Pancreas (tissue), 10 donors: ENCODE measurements around the gene PLCE1. TPM values are rescaled to one million over a fixed set of nuclear protein-coding genes. Genes with fewer than 3 reads are reported as not detected.
"Not testable (repeated sequence)": the region's sequence is repeated elsewhere in the genome, so short reads cannot be mapped to it uniquely, and the experiment has no call there.

Experiments
- ATAC-seq, 4 donors: fragments of 200-7000 bp; cut with Tn5 transposase; one replicate each; pipeline versions ENCODE4 v1.8.0 to v1.9.1; 2020; ENCODE audit warnings: mild to moderate bottlenecking in 4 of 4, moderate library complexity in 4 of 4
- DNase-seq, 6 donors: peaks; one replicate each; pipeline ENCODE4 v3.0.0-alpha.2; 2020
- FAIRE-seq: peaks from 2 replicates; lab custom pipeline; 2012; peaks lifted over from hg19 to GRCh38; lab: Jason Lieb, UNC
- H3K27ac ChIP-seq, 4 donors: fragments of 200-600 bp; sonication (generic); 1 replicate in 3 of 4; 2 replicates in 1 of 4; pipeline versions ENCODE4 v1.5.0 to v1.8.0; 2020
- H3K27me3 ChIP-seq, 4 donors: fragments of 200-600 bp; one replicate each; pipeline ENCODE4 v1.8.0; 2021
- H3K36me3 ChIP-seq, 3 donors: fragments of 200-600 bp; sonication (generic) in 1 of 3; one replicate each; pipeline versions ENCODE4 v1.5.0 to v1.8.0; 2020 to 2021
- H3K4me1 ChIP-seq, 3 donors: fragments of 200-600 bp; one replicate each; pipeline ENCODE4 v1.8.0; 2021
- H3K4me3 ChIP-seq, 4 donors: fragments of 200-600 bp; sonication (generic) in 2 of 4; one replicate each; pipeline versions ENCODE4 v1.5.0 to v1.8.0; 2020 to 2021
- H3K9me3 ChIP-seq, 4 donors: fragments of 200-600 bp; one replicate each; pipeline ENCODE4 v1.8.0; 2021
- WGBS, 2 donors: extraction: QIAGEN DNeasy Blood & Tissue Kit; methylation state at CpG; one replicate each; pipeline ENCODE4 v1.1.7; 2013; 5-methylcytosine and 5-hydroxymethylcytosine counted together
- intact Hi-C, 3 donors: fragments of 100-400 bp; cut with DNase I; formaldehyde crosslinking; loops; one replicate each; pipeline versions ENCODE4 v1.11.1 to v1.14.2; 2022
- polyA plus RNA-seq, 2 donors: library from polyadenylated mRNA; stranded (reverse); fragments of 200-250 nt; gene quantifications; one replicate each; pipeline ENCODE4 v1.2.3, GENCODE V29; 2013
- total RNA-seq, 6 donors: library from RNA; stranded (reverse); fragmentation: NEBNext Ultra II Directional in 4 of 6; extraction: Animal tissue kit (Norgen Biotek cat#: 25700) in 4 of 6; gene quantifications; one replicate each; pipeline versions ENCODE4 v1.2.1 to v1.2.4, GENCODE V29; 2021 to 2023
- TF ChIP-seq, protein P1 (sequence below), 4 donors: fragments of 200-600 bp; sonication (generic) in 3 of 4; IDR thresholded peaks; one replicate each; pipeline versions ENCODE4 v1.5.0 to v1.8.0; 2021; ENCODE audit warnings: antibody characterized with exemption in 4 of 4
- donor health status: healthy with polysubstance abuse.
- donor health status: DM: no; HTN: no; CAD: no; lungs with moderate emphysema.
- donor health status: DM: no; HTN: no; CAD: no.
- donor health status: control.
- donor health status: control.
- donor health status: Bipolar disorder and iron deficiency.
- donor health status: DM: yes; HTN: yes; CAD: no.
- donor health status: DM: no; HTN: no; CAD: no.
- donor health status: DM: no; HTN: no; CAD: no.
- donor health status: DM: yes; HTN: yes; CAD: no.

The PLCE1 gene
- total and polyA plus RNA-seq, 8 donors, result 1.8 to 7.2 (median 4.4) TPM

DNA sequence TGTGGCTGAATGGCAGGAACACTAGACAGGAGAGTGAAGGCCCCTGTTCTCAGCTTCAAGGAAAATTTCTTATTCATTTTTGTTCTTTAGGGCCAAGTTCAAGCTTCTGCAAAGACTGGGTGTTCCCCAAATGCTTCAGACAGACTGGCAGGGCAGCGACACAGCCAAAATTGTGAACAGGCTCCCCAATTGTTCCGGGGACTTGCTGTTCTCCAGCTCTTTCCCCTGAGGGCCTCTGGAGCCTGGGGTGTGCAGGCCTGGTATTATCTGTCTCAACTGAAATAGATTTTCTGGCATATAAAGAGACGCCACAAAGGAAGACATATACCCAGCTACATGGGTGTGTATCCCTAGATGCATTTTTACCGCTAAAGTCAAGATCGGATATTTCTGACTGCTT lies 30.3 kb upstream of the PLCE1 start:
- TF ChIP-seq, protein P1, sequence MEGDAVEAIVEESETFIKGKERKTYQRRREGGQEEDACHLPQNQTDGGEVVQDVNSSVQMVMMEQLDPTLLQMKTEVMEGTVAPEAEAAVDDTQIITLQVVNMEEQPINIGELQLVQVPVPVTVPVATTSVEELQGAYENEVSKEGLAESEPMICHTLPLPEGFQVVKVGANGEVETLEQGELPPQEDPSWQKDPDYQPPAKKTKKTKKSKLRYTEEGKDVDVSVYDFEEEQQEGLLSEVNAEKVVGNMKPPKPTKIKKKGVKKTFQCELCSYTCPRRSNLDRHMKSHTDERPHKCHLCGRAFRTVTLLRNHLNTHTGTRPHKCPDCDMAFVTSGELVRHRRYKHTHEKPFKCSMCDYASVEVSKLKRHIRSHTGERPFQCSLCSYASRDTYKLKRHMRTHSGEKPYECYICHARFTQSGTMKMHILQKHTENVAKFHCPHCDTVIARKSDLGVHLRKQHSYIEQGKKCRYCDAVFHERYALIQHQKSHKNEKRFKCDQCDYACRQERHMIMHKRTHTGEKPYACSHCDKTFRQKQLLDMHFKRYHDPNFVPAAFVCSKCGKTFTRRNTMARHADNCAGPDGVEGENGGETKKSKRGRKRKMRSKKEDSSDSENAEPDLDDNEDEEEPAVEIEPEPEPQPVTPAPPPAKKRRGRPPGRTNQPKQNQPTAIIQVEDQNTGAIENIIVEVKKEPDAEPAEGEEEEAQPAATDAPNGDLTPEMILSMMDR (IDR thresholded peaks at IDR 0.05), result no peak
- intact Hi-C loops, result no loop called here
- no peak overlapping the region for H3K27ac ChIP-seq
- no peaks in the 10 kb centered on the region for H3K4me1 ChIP-seq
- H3K27me3 ChIP-seq, result no peaks in the 10 kb centered on the region
- FAIRE-seq (no peak), ATAC-seq (no peak), DNase-seq (no peak)
- no peak overlapping the region for H3K4me3 ChIP-seq
- H3K9me3 ChIP-seq, result no peaks in the 10 kb centered on the region
- H3K36me3 ChIP-seq, result no peaks in the 10 kb centered on the region
- WGBS, 2 donors, result 95 to 96% methylated on average over 5 of the region's 5 CpGs

DNA sequence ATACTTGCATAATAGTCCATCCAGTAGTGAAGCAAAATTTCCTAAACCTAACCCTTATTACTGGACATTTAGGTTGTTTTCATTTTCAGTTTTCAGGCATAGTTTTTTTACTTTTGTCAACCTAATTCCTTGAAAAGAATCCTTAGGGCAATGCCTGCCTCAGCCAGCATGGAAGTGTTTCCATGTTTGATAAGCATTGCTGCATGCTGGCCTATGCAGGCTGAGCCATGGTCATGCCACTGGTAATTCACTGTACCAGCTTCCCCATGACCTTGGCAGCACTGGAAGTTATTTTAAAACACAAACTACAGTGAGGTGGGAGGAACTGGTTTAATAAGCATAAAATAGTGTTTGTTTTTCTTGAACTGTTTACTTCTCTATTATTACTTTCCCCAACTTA lies 27.8 kb upstream of the PLCE1 start:
- H3K36me3 ChIP-seq, result no peaks in the 10 kb centered on the region
- H3K4me1 ChIP-seq, result no peaks in the 10 kb centered on the region
- no peak overlapping the region for H3K4me3 ChIP-seq
- FAIRE-seq (no peak), ATAC-seq (no peak), DNase-seq (no peak)
- no peaks in the 10 kb centered on the region for H3K9me3 ChIP-seq
- intact Hi-C loops, result no loop called here
- no peak overlapping the region for H3K27ac ChIP-seq
- TF ChIP-seq, protein P1 (IDR thresholded peaks at IDR 0.05), result no peak
- no peaks in the 10 kb centered on the region for H3K27me3 ChIP-seq

- Histone ChIP-seq H3K27ac (no peak overlapping the region), H3K4me1 (no peaks in the 10 kb centered on the region), H3K27me3 (no peaks in the 10 kb centered on the region), H3K36me3 (no peaks in the 10 kb centered on the region), H3K9me3 (no peaks in the 10 kb centered on the region), H3K4me3 (no peak overlapping the region)
- TF ChIP-seq, protein P1 (IDR thresholded peaks at IDR 0.05), result no peak
- no peak for ATAC-seq
- WGBS, 2 donors, result 90 to 93% methylated on average over 2 of the region's 2 CpGs
- intact Hi-C loops, result no loop called here
- FAIRE-seq, result no peak
- DNase-seq, result no peak
Observed at GRCh38 chr10:93967756-93968155, 26.0 kb upstream of the PLCE1 start.

- intact Hi-C loops, result no loop called here
- FAIRE-seq (no peak), ATAC-seq (no peak), DNase-seq (no peak)
- H3K4me3 ChIP-seq, result no peak overlapping the region
- no peaks in the 10 kb centered on the region for H3K9me3 ChIP-seq
- no peak overlapping the region for H3K27ac ChIP-seq
- no peaks in the 10 kb centered on the region for H3K27me3 ChIP-seq
- no peaks in the 10 kb centered on the region for H3K36me3 ChIP-seq
- 77 to 82% methylated on average over 4 of the region's 4 CpGs for WGBS, 2 donors
- TF ChIP-seq, protein P1 (IDR thresholded peaks at IDR 0.05), result no peak
- no peaks in the 10 kb centered on the region for H3K4me1 ChIP-seq
Observed at GRCh38 chr10:93968540-93968945, 25.2 kb upstream of the PLCE1 start.

DNA sequence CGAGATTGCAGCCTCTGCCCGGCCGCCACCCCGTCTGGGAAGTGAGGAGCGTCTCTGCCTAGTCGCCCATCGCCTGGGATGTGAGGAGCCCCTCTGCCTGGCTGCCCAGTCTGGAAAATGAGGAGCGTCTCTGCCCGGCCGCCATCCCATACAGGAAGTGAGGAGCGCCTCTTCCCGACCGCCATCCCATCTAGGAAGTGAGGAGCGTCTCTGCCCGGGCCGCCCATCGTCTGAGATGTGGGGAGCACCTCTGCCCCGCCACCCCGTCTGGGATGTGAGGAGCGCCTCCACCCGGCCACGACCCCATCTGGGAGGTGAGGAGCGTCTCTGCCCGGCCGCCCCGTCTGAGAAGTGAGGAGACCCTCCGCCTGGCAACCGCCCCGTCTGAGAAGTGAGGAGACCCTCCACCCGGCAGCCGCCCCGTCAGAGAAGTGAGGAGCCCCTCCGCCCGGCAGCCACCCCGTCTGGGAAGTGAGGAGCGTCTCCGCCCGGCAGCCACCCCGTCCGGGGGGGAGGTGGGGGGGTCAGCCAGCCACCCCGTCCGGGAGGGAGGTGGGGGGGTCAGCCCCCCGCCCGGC lies 23.2 kb upstream of the PLCE1 start:
- WGBS, 2 donors, result 95% methylated on average over 20 to 44 of the region's 44 CpGs
- H3K27ac ChIP-seq, H3K36me3 ChIP-seq, FAIRE-seq, H3K4me1 ChIP-seq, intact Hi-C loops, H3K27me3 ChIP-seq, ATAC-seq, H3K9me3 ChIP-seq, H3K4me3 ChIP-seq: not testable (repeated sequence)
- peak in 1 of 6 donors; percentile 56 for DNase-seq
